MCF 10A (cell line): ENCODE measurements around the gene TMEM135. TPM values are rescaled to one million over a fixed set of nuclear protein-coding genes. Genes with fewer than 3 reads are reported as not detected.

ENCODE experiments used
- BruUV-seq: library from RNA; stranded (reverse); fragments of 400-500 nt; replicated peaks from 2 replicates; lab custom pipeline; 2021; lab: Mats Ljungman, UMichigan
- CTCF ChIA-PET: fragments of 300-600 bp; sonication (Branson Sonifier 250); formaldehyde crosslinking; extraction: SDS; loops from one replicate; lab custom pipeline; 2021; ENCODE audit warnings: antibody characterized with exemption, inconsistent platforms; lab: Yijun Ruan, JAX
- POLR2A ChIA-PET: fragments of 300-600, 350-650 bp; sonication (Branson Sonifier 250); formaldehyde crosslinking; extraction: SDS; loops from one replicate; lab custom pipeline; 2020; ENCODE audit warnings: antibody characterized with exemption, inconsistent platforms; lab: Yijun Ruan, JAX
- DNase-seq: peaks from one replicate; pipeline ENCODE4 v3.0.0-alpha.2; 2018; ENCODE audit not compliant: unreplicated experiment
- H3K27ac Mint-ChIP-seq: one replicate; pipeline ENCODE4 v1.8.0; 2022; ENCODE audit warnings: mild to moderate bottlenecking, low read depth, mixed read lengths; ENCODE audit not compliant: unreplicated experiment
- H3K27me3 Mint-ChIP-seq: one replicate; pipeline ENCODE4 v1.8.0; 2022; ENCODE audit warnings: mixed read lengths; ENCODE audit not compliant: insufficient read depth, unreplicated experiment
- H3K36me3 Mint-ChIP-seq: one replicate; pipeline ENCODE4 v1.8.0; 2022; ENCODE audit warnings: mild to moderate bottlenecking, moderate library complexity, mixed read lengths; ENCODE audit not compliant: insufficient read depth, unreplicated experiment
- H3K4me1 Mint-ChIP-seq: one replicate; pipeline ENCODE4 v1.8.0; 2022; ENCODE audit warnings: mixed read lengths; ENCODE audit not compliant: insufficient read depth, unreplicated experiment
- H3K4me3 Mint-ChIP-seq: one replicate; pipeline ENCODE4 v1.8.0; 2022; ENCODE audit warnings: mild to moderate bottlenecking, moderate library complexity, mixed read lengths; ENCODE audit not compliant: unreplicated experiment
- H3K9me3 Mint-ChIP-seq: one replicate; pipeline ENCODE4 v1.8.0; 2022; ENCODE audit warnings: mixed read lengths; ENCODE audit not compliant: unreplicated experiment
- CTCF ChIP-seq: fragments of 200-600 bp; IDR thresholded peaks from one replicate; pipeline ENCODE4 v1.8.0; 2022; ENCODE audit warnings: antibody characterized with exemption, mild to moderate bottlenecking; ENCODE audit not compliant: unreplicated experiment
- intact Hi-C: fragments of 100-400 bp; cut with micrococcal nuclease; formaldehyde crosslinking; loops from 2 replicates; pipeline ENCODE4 v1.14.1; 2022
- total RNA-seq: library from RNA; stranded (reverse); gene quantifications from 2 replicates; pipeline ENCODE4 v1.2.3, GENCODE V29; 2022

The TMEM135 gene
- total RNA-seq, 1 experiment from 2014 or later = 10.7 TPM

- no TSS peak for BruUV-seq
- Mint-ChIP-seq H3K4me1 (no peaks in the 10 kb centered on the region), H3K27ac (no peak overlapping the region), H3K27me3 (no peaks in the 10 kb centered on the region), H3K4me3 (no peak overlapping the region), H3K36me3 (peaks cover 18% of the 10 kb centered on the region), H3K9me3 (no peaks in the 10 kb centered on the region)
- POLR2A ChIA-PET = no interaction called here
- DNase-seq = no peak
- CTCF ChIA-PET = no interaction called here
- intact Hi-C loops = no loop called here
- TF ChIP-seq CTCF = no peak
Observed at GRCh38 chr11:87076260-87076783, 38.6 kb downstream of the TMEM135 start.

- H3K9me3 Mint-ChIP-seq = no peaks in the 10 kb centered on the region
- no peaks in the 10 kb centered on the region for H3K27me3 Mint-ChIP-seq
- no TSS peak for BruUV-seq
- ChIA-PET POLR2A (no interaction called here), CTCF (interaction anchor here (0.6 kb wide), 1 partner anchor 206 kb away, joined by 3 read pairs; no protein-coding TSS in a partner anchor)
- intact Hi-C loops = no loop called here
- H3K36me3 Mint-ChIP-seq = peaks cover 20% of the 10 kb centered on the region
- no peak for TF ChIP-seq CTCF
- DNase-seq = no peak
- no peak overlapping the region for H3K27ac Mint-ChIP-seq
- H3K4me1 Mint-ChIP-seq = no peaks in the 10 kb centered on the region
- no peak overlapping the region for H3K4me3 Mint-ChIP-seq
Observed at GRCh38 chr11:87076874-87077429, 39.2 kb downstream of the TMEM135 start.

GRCh38 chr11:87081358-87081757 lies 43.6 kb downstream of the TMEM135 start:
- no peak overlapping the region for H3K27ac Mint-ChIP-seq
- BruUV-seq = no TSS peak
- intact Hi-C loops = no loop called here
- no peak overlapping the region for H3K4me3 Mint-ChIP-seq
- H3K36me3 Mint-ChIP-seq = peaks cover 15% of the 10 kb centered on the region
- ChIA-PET CTCF (interaction anchor here (0.6 to 1.4 kb wide), 2 partner anchors 16 to 32 kb away, joined by 3 to 6 read pairs; no protein-coding TSS in a partner anchor), POLR2A (interaction anchor here (1.2 kb wide), 1 partner anchor 126 kb away, joined by 3 read pairs; the partner anchor contains the start of gene FZD4)
- no peaks in the 10 kb centered on the region for H3K27me3 Mint-ChIP-seq
- DNase-seq = no peak
- TF ChIP-seq CTCF = no peak
- no peaks in the 10 kb centered on the region for H3K9me3 Mint-ChIP-seq
- no peaks in the 10 kb centered on the region for H3K4me1 Mint-ChIP-seq

GRCh38 chr11:87082590-87082989 lies 44.9 kb downstream of the TMEM135 start:
- Mint-ChIP-seq H3K36me3 (peaks cover 15% of the 10 kb centered on the region), H3K4me1 (no peaks in the 10 kb centered on the region), H3K4me3 (no peak overlapping the region), H3K27me3 (no peaks in the 10 kb centered on the region), H3K27ac (no peak overlapping the region), H3K9me3 (no peaks in the 10 kb centered on the region)
- intact Hi-C loops = no loop called here
- TF ChIP-seq CTCF = no peak
- ChIA-PET POLR2A (interaction anchor here (1.7 kb wide), 1 partner anchor 9 kb away, joined by 4 read pairs; no protein-coding TSS in a partner anchor), CTCF (interaction anchor here (0.8 to 1.4 kb wide), 2 partner anchors 14 to 15 kb away, joined by 3 to 6 read pairs; no protein-coding TSS in a partner anchor)
- no peak for DNase-seq
- BruUV-seq = no TSS peak
